Activated CD8-positive, alpha-beta memory T cell treated with anti-CD3 and anti-CD28 coated beads, Interleukin-2, amount 50 U/mL, for 24 hours (primary cell): Measurements from ENCODE around the gene PKMYT1.
A peak's percentile ranks its signal among the peaks of the same experiment; 100 is the strongest.

Source experiments
- DNase-seq: peaks from one replicate; pipeline ENCODE4 v3.0.0-alpha.2; 2020; ENCODE audit errors: extremely low read depth

The PKMYT1 gene

DNA sequence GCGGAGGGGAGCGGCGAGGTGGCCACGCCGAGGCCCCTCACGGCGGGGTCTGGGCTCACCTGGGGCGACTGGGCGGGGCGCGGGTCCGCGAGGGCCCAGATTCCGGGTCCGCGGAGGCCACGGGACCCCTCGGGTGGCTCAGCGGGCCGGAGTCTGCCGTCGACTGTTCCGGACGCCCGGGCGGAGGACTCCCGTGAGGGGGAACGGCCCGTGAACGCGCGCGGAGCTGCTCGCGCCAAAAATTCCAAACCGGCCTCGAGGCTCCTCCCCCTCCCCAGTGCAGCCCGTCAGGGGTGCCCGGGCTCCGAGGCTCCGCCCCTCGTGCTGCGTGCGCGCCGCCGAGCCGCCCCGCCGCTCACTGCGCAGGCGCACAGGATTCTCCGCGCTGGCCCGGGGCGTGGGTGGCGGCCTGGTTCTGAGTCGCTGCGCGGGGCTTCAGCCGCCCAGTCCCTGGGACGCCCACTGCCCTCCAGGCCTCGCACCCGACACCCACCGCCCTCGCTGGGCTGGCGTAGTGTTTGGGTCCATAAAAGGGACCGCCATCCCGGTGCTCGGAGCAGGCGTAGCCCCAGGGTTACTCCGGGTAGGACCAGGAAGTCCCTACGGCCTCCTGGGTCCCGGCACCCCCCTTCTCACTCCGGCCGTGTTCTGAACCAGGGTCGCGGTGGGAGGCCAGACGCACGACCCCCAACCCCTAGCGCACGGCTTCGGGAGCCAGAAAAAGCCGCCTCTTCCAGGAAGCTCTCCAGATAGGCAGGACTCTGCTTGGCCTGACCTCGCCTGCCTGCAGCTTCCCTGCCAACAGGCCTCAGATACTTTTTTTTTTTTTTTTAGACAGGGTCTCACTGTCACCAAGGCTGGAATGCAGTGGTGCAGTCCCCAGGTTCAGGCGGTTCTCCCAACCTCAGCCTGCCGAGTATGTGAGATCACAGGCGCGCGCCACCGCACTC, at the start of gene PKMYT1:
TSS of gene PKMYT1 (minus strand) at position 220 of the 950 bp plus-strand sequence. CDS start 789 bp downstream, outside the sequence.
- peak; percentile 75 for DNase-seq

DNA sequence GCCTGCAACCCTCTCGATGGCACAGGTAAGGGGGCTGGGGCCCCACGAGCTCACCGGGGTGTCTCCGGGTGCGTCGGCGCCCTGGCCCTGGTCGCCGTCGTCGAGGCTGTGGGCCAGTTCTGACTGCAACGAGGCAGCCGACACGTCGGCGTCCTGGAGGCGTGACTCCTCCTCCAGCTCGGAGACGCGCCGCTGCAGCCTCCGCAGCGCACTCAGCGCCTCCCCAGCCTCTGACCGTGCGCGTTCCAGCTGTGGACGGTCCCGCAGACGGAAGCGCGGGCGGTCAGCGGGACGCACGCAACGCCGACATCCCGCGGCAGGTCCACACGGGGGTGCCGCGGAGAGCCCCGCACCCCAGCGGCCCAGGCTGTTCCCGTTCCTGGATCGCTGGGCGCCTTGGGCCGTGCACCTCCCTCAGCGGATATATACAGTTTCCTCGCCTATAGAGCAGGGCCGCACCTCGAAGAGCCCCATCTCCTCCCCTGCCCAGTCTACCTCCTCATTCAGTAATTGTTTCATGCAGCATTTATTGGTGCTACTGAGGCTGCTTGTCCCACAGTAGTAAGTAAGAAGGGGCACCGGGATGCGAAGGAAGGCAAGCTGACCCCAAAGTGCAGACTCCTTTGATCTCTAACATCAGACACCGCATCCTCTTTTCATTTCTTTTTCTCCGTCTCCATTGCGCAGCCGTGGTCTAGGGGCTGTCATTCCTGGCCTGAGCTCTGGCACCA, 49.4 kb upstream of the PKMYT1 start:
- no peak for DNase-seq

DNA sequence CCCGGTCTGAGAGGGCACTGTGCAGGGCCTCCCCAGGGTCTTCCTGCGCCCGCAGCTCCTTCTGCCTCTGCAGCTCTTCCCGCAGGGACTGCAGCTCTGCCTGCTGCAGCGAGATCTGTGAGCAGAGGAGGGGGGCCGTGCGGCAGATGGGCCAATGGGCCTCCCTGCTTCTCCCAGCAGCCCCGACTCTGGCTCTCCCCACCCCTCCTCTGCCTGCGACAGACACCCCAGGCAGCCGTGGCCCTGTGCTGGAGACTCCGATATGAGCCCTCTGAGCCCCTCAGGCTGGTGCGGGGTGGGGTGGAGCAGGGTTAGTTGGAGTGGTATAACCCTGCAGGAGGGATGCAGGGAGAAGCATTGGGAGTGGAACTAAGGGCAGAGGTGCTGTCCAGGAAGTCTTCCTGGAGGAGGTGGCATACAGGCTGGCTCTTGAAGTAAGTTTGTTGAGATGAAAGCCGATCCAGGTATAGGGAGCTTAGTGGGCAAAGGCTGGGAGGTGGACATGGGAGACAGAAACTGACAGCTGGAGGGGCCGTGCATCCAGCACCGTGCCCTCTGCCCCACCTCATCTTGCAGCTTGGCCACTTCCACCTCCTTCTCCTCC, 48.6 kb upstream of the PKMYT1 start:
- DNase-seq = no peak

DNA sequence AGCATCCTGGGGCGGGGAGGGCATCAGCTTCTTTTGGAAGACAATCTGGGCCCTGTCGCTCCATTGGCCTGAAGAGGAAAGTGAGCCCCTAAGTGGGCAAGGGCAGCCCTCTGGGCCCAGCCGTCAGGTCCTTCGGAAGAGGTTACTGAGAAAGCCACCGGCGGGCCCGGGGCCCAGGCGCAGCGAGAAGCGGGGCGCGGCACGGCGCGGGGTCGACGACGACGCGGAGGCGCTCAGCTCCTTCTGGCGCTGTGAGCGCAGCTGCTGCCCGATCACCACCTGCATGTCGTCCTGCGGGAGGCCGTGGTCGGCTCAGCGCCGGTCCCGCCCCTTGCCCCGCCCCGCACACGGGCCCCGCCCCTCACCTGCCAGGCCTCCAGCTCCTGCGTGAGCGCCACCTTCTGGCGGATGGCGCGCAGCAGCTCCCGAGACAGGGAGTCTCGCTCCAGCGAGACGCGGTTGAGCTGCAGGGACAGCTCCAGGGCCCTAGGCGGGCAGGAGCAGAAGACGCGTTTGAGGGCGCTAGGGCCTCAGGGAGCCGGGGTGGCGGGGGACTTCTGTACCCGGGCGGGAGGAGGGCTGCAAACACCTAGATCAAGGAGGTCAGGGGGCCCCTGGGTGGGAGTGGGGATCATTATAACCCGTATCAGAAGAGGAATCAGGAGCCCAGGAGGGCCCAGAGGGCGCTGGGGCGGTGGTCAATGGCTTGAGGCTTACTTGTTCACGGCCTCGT, 47.9 kb upstream of the PKMYT1 start:
- peak; percentile 56 for DNase-seq

DNA sequence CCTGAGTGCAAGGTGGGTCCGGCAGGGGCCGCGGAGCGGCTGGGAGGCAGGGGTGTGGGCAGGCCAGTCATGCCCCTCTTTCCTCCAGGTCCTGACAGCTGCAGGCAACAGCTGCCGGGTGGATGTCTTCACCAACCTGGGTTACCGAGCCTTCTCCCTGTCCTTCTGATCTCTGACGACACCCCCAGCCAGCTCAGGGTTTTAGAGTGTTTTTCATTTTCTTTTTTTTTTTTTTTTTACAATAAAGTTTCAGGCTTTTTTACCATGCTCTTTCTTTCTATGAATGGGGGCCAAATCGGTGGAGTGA, 47.2 kb upstream of the PKMYT1 start:
- no peak for DNase-seq

DNA sequence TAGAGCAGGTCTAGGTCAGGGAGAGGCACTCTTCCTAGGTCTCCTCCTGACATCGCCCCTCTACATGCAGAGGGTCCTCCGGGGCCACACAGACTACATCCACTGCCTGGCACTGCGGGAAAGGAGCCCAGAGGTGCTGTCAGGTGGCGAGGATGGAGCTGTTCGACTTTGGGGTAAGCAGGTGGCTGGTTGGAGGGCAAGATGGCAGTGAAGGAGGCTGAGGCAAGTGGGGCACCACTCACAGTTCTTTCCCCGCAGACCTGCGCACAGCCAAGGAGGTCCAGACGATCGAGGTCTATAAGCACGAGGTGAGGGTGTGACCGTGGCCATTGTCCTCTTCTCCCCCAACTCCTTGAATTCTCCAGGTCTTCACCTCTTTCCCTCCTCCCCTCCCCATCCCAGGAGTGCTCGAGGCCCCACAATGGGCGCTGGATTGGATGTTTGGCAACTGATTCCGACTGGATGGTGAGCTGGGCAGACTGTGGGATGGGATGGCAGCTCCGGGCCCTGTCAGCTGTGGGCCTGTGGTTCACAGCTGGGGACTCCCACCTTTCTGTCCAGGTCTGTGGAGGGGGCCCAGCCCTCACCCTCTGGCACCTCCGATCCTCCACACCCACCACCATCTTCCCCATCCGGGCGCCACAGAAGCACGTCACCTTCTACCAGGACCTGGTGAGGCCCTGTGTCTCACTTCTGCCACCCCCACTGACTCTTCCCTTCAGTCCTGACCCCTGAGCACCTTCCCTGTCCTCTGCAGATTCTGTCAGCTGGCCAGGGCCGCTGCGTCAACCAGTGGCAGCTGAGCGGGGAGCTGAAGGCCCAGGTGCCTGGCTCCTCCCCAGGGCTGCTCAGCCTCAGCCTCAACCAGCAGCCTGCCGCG, 46.6 kb upstream of the PKMYT1 start:
- DNase-seq = no peak

DNA sequence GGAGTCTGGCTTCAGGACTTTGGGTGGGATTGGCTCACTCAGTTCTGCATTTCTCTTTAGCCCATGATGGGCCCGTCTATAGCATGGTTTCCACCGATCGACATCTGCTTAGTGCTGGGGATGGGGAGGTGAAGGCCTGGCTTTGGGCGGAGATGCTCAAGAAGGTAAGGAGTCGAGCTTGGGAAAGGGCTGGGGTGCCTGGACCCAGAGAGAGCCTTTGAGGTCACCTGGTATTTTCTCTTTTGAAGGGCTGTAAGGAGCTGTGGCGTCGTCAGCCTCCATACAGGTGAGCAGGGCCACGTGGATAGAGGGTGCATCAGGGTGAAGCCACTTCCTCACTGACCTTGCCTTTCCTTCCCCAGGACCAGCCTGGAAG, 45.7 kb upstream of the PKMYT1 start:
- DNase-seq = no peak

DNA sequence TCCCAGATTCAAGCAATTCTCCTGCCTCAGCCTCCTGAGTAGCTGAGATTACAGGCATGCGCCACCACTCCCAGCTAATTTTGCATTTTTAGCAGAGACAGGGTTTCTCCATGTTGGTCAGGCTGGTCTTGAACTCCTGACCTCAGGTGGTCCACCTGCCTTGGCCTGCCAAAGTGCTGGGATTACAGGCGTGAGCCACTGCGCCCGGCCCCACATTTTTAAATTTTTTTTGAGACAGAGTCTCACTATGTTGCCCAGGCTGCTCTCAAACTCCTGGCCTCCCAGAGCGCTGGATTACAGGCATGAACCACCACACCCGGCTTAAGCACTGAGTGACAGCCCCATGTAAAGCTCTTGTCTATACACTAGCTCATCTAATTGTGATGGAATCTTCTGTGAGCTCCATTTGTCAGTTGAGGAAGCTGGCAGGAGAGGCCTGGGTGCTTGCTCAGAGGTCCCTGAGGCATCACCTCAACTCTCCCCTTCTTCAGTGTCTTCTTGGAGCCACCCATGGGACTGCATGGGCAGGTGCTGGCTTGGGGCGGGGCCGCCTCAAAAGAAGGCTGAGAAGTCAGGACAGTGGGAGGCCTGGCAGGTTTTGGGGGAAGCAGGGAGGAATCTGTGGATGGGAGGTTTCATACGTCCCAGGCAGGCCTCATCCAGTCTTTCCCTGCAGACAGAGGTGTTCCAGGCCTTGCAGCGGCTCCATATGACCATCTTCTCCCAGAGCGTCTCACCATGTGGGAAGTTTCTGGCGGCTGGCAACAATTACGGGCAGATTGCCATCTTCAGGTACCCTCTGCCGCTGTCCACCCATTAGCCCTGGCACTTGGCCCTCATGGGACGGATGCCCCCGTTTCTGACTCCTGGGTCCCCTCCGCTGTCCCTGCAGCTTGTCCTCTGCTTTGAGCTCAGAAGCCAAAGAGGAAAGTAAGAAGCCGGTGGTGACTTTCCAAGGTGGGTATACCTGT, 45.1 kb upstream of the PKMYT1 start:
- no peak for DNase-seq

DNA sequence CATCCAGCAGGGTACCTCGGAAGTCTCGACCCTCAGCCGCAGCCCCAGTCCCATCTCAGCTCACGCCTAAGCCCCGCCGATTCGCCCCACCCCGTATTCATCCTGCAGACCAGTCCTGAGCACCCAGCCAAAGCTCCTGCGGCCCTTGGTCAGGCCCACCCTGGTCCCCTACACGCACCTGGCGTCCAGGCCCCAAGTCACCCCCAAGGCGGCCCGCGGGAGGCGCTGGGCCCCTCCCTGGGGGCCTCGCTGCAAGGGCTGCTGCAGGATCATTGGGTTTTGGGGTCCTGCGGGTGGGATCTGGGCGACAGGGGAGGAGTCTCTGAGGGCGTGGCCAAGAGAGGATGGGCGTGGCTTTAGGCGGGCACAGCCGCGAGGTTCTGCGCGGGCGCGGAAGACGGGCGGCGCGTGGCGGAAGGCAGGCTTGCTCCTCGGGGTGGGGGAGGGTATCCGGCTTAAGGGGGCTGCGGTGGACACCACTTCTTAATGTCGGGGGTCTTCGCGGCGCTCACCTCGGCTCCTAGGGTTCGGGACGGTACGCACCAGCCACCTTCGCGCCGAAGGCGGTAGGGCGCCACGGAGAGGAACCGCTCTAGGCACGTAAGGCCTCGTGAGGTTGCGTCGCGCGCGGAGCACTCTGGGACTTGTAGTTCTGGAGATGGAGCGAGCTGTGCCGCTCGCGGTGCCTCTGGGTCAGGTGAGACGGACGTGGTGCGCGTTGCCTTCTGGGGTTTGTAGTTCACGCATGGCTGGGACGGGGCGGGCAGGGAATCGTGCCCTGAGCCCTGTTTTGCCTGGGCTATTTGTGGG, 43.6 kb upstream of the PKMYT1 start, which contains the start of the genes HCFC1R1 and THOC6:
TSS of gene HCFC1R1 (minus strand) at position 274 of the 810 bp plus-strand sequence. CDS start at position 273, 1 bp downstream.
TSS of gene THOC6 (plus strand) at position 367 of the 810 bp plus-strand sequence. CDS start at position 659, 292 bp downstream.
- DNase-seq = peak; percentile 90

DNA sequence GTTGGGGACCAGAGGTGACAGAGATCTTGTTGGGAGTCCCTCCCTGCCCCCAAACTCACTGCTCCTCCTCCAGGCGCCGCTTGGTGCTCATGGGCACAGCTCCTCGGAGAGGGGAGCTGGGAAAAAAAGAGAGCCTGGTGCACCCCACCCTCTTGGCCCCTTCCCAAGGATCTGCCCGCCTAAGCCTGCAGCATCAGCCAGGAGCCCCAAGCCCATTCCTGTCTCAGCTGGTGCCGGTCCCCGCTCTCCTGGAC, 43.1 kb upstream of the PKMYT1 start:
- no peak for DNase-seq

DNA sequence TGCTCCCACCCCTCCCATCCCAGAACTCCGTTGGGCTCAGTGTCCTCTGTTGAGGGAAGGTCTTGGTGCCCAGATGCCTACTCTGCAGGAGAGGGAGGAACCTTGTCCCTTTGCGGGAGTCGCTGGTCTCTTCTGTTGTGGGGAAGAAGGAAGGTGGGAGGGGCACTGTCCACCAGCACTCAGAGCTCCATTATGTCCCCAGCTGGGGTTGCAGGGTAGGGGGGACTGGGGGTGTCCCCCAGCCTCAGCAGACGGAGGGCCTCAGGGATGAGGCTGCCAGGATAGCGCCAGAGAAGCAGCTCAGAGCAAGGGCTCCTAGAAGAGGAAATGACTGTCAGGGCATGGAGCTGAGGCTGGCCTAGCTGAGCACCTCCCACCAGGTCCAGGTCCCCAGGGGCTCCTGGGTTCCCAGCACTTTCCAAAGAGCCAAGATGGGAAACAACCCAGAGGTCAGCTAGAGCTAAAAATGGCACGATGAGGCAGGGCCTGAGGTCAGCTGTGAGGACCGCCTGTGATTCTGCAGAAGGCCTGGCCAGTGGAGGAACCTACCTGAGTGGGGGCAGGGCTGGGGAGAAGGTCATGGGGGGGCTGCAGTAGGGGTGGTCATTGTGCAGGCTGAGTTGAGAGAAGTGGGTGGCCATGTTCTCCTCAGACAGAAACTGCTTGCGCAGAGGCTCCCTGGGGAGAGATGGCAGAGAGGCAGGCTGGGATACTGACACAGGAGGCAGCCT, 42.6 kb upstream of the PKMYT1 start:
- DNase-seq = no peak

DNA sequence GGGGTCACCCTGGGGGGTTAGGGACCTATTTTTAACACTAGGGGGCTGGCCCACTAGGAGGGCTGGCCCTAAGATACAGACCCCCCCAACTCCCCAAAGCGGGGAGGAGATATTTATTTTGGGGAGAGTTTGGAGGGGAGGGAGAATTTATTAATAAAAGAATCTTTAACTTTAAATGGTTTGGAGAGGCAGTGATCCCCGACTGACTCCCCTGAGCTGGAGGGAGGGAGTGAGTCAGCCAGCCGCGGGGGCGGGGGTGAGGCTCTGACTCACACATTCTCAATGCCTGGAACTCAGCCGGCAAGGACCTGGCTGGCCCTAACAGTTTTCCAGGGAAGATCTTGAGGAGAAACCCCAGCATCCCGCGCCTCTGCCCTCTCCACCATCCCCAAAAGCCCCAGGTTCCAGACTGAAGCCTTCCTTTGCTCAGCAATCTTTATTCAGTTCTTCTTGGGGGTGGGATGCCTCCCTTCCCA, 42.0 kb upstream of the PKMYT1 start:
- peak; percentile 78 for DNase-seq

DNA sequence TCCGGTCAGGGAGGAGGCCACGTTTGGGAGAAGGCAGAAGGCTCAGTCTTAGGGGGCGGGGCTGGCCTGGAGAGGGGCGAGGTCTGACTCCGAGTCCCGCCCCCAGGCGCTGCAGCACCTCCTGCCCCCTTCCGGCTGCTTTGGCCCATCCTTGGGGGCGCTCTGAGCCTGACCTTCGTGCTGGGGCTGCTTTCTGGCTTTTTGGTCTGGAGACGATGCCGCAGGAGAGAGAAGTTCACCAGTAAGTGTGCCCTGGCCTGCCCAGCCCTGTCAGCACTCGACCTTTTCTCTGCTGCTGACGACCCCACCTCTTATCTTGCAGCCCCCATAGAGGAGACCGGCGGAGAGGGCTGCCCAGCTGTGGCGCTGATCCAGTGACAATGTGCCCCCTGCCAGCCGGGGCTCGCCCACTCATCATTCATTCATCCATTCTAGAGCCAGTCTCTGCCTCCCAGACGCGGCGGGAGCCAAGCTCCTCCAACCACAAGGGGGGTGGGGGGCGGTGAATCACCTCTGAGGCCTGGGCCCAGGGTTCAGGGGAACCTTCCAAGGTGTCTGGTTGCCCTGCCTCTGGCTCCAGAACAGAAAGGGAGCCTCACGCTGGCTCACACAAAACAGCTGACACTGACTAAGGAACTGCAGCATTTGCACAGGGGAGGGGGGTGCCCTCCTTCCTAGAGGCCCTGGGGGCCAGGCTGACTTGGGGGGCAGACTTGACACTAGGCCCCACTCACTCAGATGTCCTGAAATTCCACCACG, 41.4 kb upstream of the PKMYT1 start:
- DNase-seq = peak; percentile 61

DNA sequence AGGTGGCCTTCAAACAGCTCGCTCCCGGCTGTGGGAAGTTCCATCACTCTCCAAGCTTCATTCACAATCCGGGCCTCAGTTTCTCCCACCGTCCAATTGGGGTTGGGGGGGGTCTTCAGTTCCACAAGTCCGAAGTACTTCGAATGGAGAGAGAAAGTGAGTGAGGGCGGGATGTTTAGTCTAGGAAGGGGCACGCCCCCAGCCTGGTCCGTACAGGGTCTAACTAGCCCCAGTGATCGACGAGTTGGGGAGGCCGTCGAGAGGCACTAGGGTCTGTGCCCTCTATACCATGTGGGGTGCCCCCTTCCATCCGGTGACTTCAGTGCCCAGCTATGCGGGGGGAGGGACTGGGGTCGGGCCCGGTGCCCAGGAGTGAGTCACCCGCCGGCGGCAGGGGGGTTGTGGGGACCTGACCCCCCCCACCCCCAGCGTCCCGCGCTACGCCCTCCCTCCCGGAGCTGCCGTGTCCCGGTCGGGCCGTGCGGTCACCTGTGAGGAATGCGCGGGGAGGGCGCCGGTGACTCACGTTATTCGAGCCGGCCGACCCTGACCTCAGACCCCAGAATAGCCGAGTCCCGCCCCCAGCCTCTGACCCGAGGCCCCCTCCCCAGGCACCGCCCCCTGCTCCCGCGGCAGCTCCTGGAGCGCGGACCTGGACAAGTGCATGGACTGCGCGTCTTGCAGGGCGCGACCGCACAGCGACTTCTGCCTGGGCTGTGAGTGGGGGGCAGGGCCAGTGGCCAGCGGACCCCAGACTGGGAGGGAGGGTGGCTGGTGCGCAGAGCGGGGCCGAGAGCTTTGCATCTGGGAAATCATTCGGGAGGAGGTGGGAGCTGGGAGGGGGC, 40.6 kb upstream of the PKMYT1 start:
- no peak for DNase-seq

DNA sequence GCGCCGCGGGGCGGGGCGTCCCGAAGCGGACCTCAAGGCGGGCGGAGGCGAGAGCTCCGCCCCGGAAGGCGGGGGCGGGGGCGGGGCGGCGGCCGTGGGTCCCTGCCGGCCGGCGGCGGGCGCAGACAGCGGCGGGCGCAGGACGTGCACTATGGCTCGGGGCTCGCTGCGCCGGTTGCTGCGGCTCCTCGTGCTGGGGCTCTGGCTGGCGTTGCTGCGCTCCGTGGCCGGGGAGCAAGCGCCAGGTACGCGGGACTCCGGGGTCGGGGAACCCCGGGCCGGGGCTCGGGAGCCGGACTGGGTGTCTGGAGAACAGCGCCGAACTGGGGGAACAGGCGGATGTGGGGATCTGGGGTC, 40.0 kb upstream of the PKMYT1 start, which contains the start of gene TNFRSF12A:
TSS of gene TNFRSF12A (plus strand) at position 122 of the 357 bp plus-strand sequence. CDS start at position 152, 30 bp downstream.
- DNase-seq = no peak

DNA sequence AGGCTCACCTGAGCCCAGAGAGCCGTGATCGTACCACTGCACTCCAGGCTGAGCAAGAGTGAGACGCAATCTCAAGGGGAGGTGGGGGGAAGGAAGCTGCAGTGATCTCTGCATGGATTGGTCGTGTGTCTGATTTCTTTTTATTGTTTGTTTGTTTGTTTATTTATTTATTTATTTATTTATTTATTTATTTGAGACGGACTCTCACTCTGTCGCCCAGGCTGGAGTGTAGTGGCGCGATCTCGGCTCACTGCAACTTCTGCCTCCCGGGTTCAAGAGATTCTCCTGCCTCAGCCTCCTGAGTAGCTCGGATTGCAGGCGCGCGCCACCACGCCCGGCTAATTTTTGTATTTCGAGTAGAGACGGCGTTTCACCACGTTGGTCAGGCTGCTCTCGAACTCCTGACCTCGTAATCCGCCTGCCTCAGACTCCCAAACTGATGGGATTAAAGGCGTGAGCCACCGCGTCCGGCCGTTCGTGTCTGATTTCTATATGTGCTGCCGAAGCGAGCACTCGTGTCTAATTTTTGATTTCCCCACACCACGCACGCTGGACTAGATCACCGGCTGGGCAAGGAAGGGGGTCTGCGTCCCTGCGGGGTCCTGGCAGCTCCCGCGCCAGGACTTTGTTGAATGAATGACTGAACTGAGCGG, 39.5 kb upstream of the PKMYT1 start:
- no peak for DNase-seq
